IMR-90 (cell line): ENCODE measurements around the gene TRAK2. TPM values are rescaled to one million over a fixed set of nuclear protein-coding genes. Genes with fewer than 3 reads are reported as not detected.
A peak's percentile ranks its signal among the peaks of the same experiment; 100 is the strongest.
"Not testable (repeated sequence)": the region's sequence is repeated elsewhere in the genome, so short reads cannot be mapped to it uniquely, and the experiment has no call there.

Source experiments
- ATAC-seq: fragments of 200-7000 bp; cut with Tn5 transposase; 2 replicates; pipeline ENCODE4 v1.9.1; 2020; ENCODE audit warnings: low read depth, mild to moderate bottlenecking, moderate library complexity
- BruUV-seq: library from RNA; stranded (reverse); fragments of 400-500 nt; replicated peaks from 2 replicates; lab custom pipeline; 2021; lab: Mats Ljungman, UMichigan
- CTCF ChIA-PET: fragments of 300-600 bp; formaldehyde crosslinking; extraction: SDS; loops from one replicate; lab custom pipeline; 2021; ENCODE audit warnings: antibody characterized with exemption; lab: Yijun Ruan, JAX
- POLR2A ChIA-PET: fragments of 300-600 bp; sonication (Branson Sonifier 250); formaldehyde crosslinking; loops from one replicate; lab custom pipeline; 2022; ENCODE audit warnings: antibody characterized with exemption; ENCODE audit not compliant: unreplicated experiment; lab: Charles Lee
- DNase-seq: peaks from one replicate; pipeline ENCODE4 v3.0.0; 2013
- H2AFZ ChIP-seq: replicated peaks from 2 replicates; pipeline ENCODE3; 2013; ENCODE audit warnings: low read length, mild to moderate bottlenecking; ENCODE audit not compliant: poor library complexity
- H2AK5ac ChIP-seq: 2 replicates; pipeline ENCODE4 v1.6.1; 2013; ENCODE audit warnings: low read depth, low read length, inconsistent platforms
- H2AK9ac ChIP-seq: replicated peaks from 2 replicates; pipeline ENCODE3; 2013; ENCODE audit warnings: mild to moderate bottlenecking, low read depth, low read length, moderate library complexity; ENCODE audit not compliant: poor library complexity
- H2BK120ac ChIP-seq: 2 replicates; pipeline ENCODE4 v1.6.1; 2013; ENCODE audit warnings: low read depth, low read length, inconsistent platforms
- H2BK15ac ChIP-seq: 3 replicates; pipeline ENCODE4 v1.6.1; 2013; ENCODE audit warnings: low read depth, low read length, inconsistent platforms
- H2BK20ac ChIP-seq: 2 replicates; pipeline ENCODE4 v1.6.1; 2013; ENCODE audit warnings: low read depth, mild to moderate bottlenecking, inconsistent platforms, low read length, moderate library complexity
- H2BK5ac ChIP-seq: 2 replicates; pipeline ENCODE4 v1.6.1; 2013; ENCODE audit warnings: mild to moderate bottlenecking, low read depth, low read length, inconsistent platforms; ENCODE audit not compliant: poor library complexity, severe bottlenecking
- H3K14ac ChIP-seq: replicated peaks from 2 replicates; pipeline ENCODE4 v1.6.1; 2013; ENCODE audit warnings: low read depth, low read length, inconsistent platforms
- H3K18ac ChIP-seq: 2 replicates; pipeline ENCODE4 v1.6.1; 2013; ENCODE audit warnings: low read depth, low read length, control low read depth
- H3K23ac ChIP-seq: 2 replicates; pipeline ENCODE4 v1.6.1; 2013; ENCODE audit warnings: low read depth, low read length, inconsistent platforms
- H3K27ac ChIP-seq: 2 replicates; pipeline ENCODE4 v1.5.1; 2013; ENCODE audit warnings: mild to moderate bottlenecking, control low read depth, low read length; ENCODE audit not compliant: insufficient read depth
- H3K27me3 ChIP-seq: 2 replicates; pipeline ENCODE4 v1.6.1; 2013; ENCODE audit warnings: low read length; ENCODE audit not compliant: control insufficient read depth, insufficient read depth
- H3K36me3 ChIP-seq: 2 replicates; pipeline ENCODE4 v1.6.1; 2013; ENCODE audit warnings: low read length, mixed read lengths; ENCODE audit not compliant: control insufficient read depth, insufficient read depth
- H3K4ac ChIP-seq: 2 replicates; pipeline ENCODE4 v1.6.1; 2013; ENCODE audit warnings: low read depth, low read length, inconsistent platforms
- H3K4me1 ChIP-seq: 2 replicates; pipeline ENCODE4 v1.6.1; 2013; ENCODE audit warnings: low read length, mixed read lengths; ENCODE audit not compliant: control insufficient read depth, insufficient read depth
- H3K4me2 ChIP-seq: 2 replicates; pipeline ENCODE4 v1.6.1; 2013; ENCODE audit warnings: low read depth, mild to moderate bottlenecking, control low read depth, low read length, moderate library complexity
- H3K4me3 ChIP-seq: 2 replicates; pipeline ENCODE4 v1.5.1; 2013; ENCODE audit warnings: low read depth, mild to moderate bottlenecking, control low read depth, low read length, moderate library complexity; ENCODE audit not compliant: insufficient read depth
- H3K56ac ChIP-seq: 2 replicates; pipeline ENCODE4 v1.6.1; 2013; ENCODE audit warnings: low read length, inconsistent platforms; ENCODE audit not compliant: insufficient read depth; ENCODE audit errors: extremely low read depth
- H3K79me1 ChIP-seq, 2 experiments: 2 replicates each; pipeline ENCODE4 v1.6.1; 2013; ENCODE audit warnings: low read length in 2 of 2, inconsistent platforms in 1 of 2, low read depth in 1 of 2
- H3K9ac ChIP-seq: 2 replicates; pipeline ENCODE4 v1.6.1; 2013; ENCODE audit warnings: low read depth, low read length, control low read depth
- H3K9me1 ChIP-seq: 2 replicates; pipeline ENCODE4 v1.6.1; 2013; ENCODE audit warnings: low read length, inconsistent platforms; ENCODE audit not compliant: insufficient read depth
- H3K9me3 ChIP-seq: 2 replicates; pipeline ENCODE4 v1.6.1; 2013; ENCODE audit warnings: low read length; ENCODE audit not compliant: control insufficient read depth, insufficient read depth
- H4K20me1 ChIP-seq: 2 replicates; pipeline ENCODE4 v1.6.1; 2013; ENCODE audit warnings: low read length, inconsistent platforms; ENCODE audit not compliant: insufficient read depth
- H4K5ac ChIP-seq: 2 replicates; pipeline ENCODE4 v1.6.1; 2013; ENCODE audit warnings: mild to moderate bottlenecking, low read depth, low read length, control low read depth
- H4K8ac ChIP-seq, 2 experiments: 2 replicates each; pipeline ENCODE4 v1.6.1; 2013; ENCODE audit warnings: low read depth in 2 of 2, low read length in 2 of 2, control low read depth in 1 of 2, inconsistent platforms in 1 of 2
- H4K91ac ChIP-seq: 2 replicates; pipeline ENCODE4 v1.6.1; 2013; ENCODE audit warnings: low read depth, low read length, inconsistent platforms; ENCODE audit not compliant: insufficient read depth
- MAFK ChIP-seq: IDR thresholded peaks from 2 replicates; pipeline ENCODE4 v1.6.1; 2012; ENCODE audit warnings: low read depth, low read length, improper control_type of control experiment
- WGBS, 2 experiments: methylation state at CpG; one replicate each; pipeline versions ENCODE4 v1.1.5 to v1.1.7; 2013; ENCODE audit warnings: missing lambda C conversion rate in 2 of 2; ENCODE audit not compliant: insufficient read length in 1 of 2; ENCODE audit errors: extremely low coverage in 2 of 2; 5-methylcytosine and 5-hydroxymethylcytosine counted together
- dilution Hi-C: fragments of 300-500 bp; cut with HindIII; formaldehyde crosslinking; loops from one replicate; pipeline ENCODE4 v1.14.3; 2018; ENCODE audit warnings: low sequenced_read_pairs; ENCODE audit not compliant: unreplicated experiment
- in situ Hi-C: fragments of 300-500 bp; cut with MboI; formaldehyde crosslinking; loops from 3 replicates; pipeline ENCODE4 v1.14.3; 2019; ENCODE audit warnings: low sequenced_read_pairs, inconsistent platforms, mixed read lengths
- intact Hi-C: fragments of 100-400 bp; cut with micrococcal nuclease; formaldehyde crosslinking; loops from 2 replicates; pipeline ENCODE4 v1.10.0; 2022
- polyA plus RNA-seq, 3 experiments: library from polyadenylated mRNA; depleted of rRNA; stranded (reverse); fragments of >200 nt; gene quantifications; 2 replicates each; pipeline ENCODE4 v1.2.3, GENCODE V29; 2012; ENCODE audit warnings: low replicate concordance in 1 of 3
- total RNA-seq: library from RNA; depleted of rRNA; stranded (reverse); fragments of >200 nt; gene quantifications from 2 replicates; pipeline ENCODE4 v1.2.3, GENCODE V29; 2012

TRAK2 gene
- total and polyA plus RNA-seq, 2 of the 4 experiments (the other 2 are of a cell fraction), result 13.1 to 65.4 TPM

GRCh38 chr2:201439336-201439922 lies 11.8 kb downstream of the TRAK2 start:
- H4K8ac ChIP-seq, H3K9me3 ChIP-seq, intact Hi-C loops, H3K4me3 ChIP-seq, H3K18ac ChIP-seq, H3K4ac ChIP-seq, H3K4me2 ChIP-seq, BruUV-seq, H3K27me3 ChIP-seq, H2BK20ac ChIP-seq, H4K5ac ChIP-seq, H3K23ac ChIP-seq, DNase-seq, H2BK120ac ChIP-seq, POLR2A ChIA-PET, H3K9ac ChIP-seq, H3K36me3 ChIP-seq, H3K4me1 ChIP-seq, H2AFZ ChIP-seq, dilution Hi-C loops, H4K91ac ChIP-seq, H3K14ac ChIP-seq, CTCF ChIA-PET, H3K9me1 ChIP-seq, in situ Hi-C loops, ATAC-seq, H4K20me1 ChIP-seq, H2BK5ac ChIP-seq, H2BK15ac ChIP-seq, H2AK9ac ChIP-seq, H3K27ac ChIP-seq, H2AK5ac ChIP-seq, H3K56ac ChIP-seq: not testable (repeated sequence)
- peaks cover 30 to 46% of the 10 kb centered on the region in 2 experiments for H3K79me1 ChIP-seq
- 0 out of 2 replicates have a peak, but pooled peaks have one; percentile 28 for TF ChIP-seq MAFK
- WGBS, 2 experiments, result no CpG with 5 or more reads among the region's 3 CpGs
